Uterus (tissue), 4 donors: ENCODE measurements around the gene HLA-DMA. TPM values are rescaled to one million over a fixed set of nuclear protein-coding genes. Genes with fewer than 3 reads are reported as not detected.
A peak's percentile ranks its signal among the peaks of the same experiment; 100 is the strongest.

Experiments
- DNase-seq, 2 donors: peaks; one replicate each; pipeline ENCODE4 v3.0.0-alpha.2; 2019 to 2020
- H3K27ac ChIP-seq, 2 donors: fragments of 200-600 bp; sonication (generic); 1 replicate in 1 of 2; 2 replicates in 1 of 2; pipeline ENCODE4 v1.5.1; 2016 to 2018
- H3K27me3 ChIP-seq, 2 donors: fragments of 200-600 bp; sonication (generic); one replicate each; pipeline ENCODE4 v1.5.1; 2018 to 2019; ENCODE audit warnings: control low read depth in 1 of 2
- H3K36me3 ChIP-seq, 2 donors: fragments of 200-600 bp; sonication (generic); one replicate each; pipeline ENCODE4 v1.5.1; 2019; ENCODE audit warnings: control low read depth in 1 of 2
- H3K4me1 ChIP-seq, 2 donors: fragments of 200-600 bp; sonication (generic); one replicate each; pipeline ENCODE4 v1.5.1; 2018 to 2019; ENCODE audit warnings: control low read depth in 1 of 2
- H3K4me3 ChIP-seq, 2 donors: fragments of 200-600 bp; sonication (generic); 1 replicate in 1 of 2; 2 replicates in 1 of 2; pipeline ENCODE4 v1.5.1; 2018 to 2019; ENCODE audit warnings: mild to moderate bottlenecking in 1 of 2
- H3K9me3 ChIP-seq, 2 donors: fragments of 200-600 bp; sonication (generic); one replicate each; pipeline ENCODE4 v1.5.1; 2019; ENCODE audit warnings: control low read depth in 1 of 2
- CTCF ChIP-seq, 4 experiments: fragments of 200-600 bp in 2 of 4; fragments of 450-650 bp in 2 of 4; sonication (generic) in 2 of 4; IDR thresholded peaks; one replicate each; pipeline ENCODE4 v1.5.1; 2016 to 2019; ENCODE audit warnings: antibody characterized with exemption in 4 of 4, mild to moderate bottlenecking in 2 of 4, moderate library complexity in 1 of 4
- POLR2A ChIP-seq, 2 donors: fragments of 450-650 bp; IDR thresholded peaks; one replicate each; pipeline ENCODE4 v1.6.1; 2016; ENCODE audit warnings: antibody characterized with exemption in 2 of 2, mild to moderate bottlenecking in 1 of 2, moderate library complexity in 1 of 2
- intact Hi-C: fragments of 100-400 bp; cut with DNase I; formaldehyde crosslinking; loops from one replicate; pipeline ENCODE4 v1.15.1; 2023; ENCODE audit warnings: low total_unique reads
- total RNA-seq, 4 donors: library from RNA; depleted of rRNA in 3 of 4; stranded (reverse); fragments of >200 nt in 3 of 4; gene quantifications; one replicate each; pipeline versions ENCODE4 v1.1.0 to v1.2.4, GENCODE V29; 2014 to 2023
- donor health status: DM: yes; HTN: yes; CAD: no.

HLA-DMA gene
- total RNA-seq, 4 donors from 2014 or later = 6.6 to 134 (median 51.7) TPM

DNA sequence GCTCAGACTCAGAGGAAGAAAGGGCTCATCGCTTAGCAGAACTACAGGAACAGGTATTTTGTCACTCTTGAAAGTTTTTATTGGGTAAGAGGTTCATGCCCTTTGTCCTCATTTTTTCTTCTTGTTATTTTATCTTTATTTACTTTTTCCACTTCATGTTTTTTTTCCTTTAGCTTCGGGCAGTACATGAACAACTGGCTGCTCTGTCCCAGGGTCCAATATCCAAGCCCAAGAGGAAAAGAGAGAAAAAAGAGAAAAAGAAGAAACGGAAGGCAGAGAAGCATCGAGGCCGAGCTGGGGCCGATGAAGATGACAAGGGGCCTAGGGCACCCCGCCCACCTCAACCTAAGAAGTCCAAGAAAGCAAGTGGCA lies 25.0 kb upstream of the HLA-DMA start:
- Histone ChIP-seq H3K27ac (no peak overlapping the region), H3K27me3 (no peaks in the 10 kb centered on the region), H3K36me3 (no peaks in the 10 kb centered on the region), H3K4me3 (no peak overlapping the region), H3K9me3 (no peaks in the 10 kb centered on the region), H3K4me1 (peaks cover 0 to 3% of the 10 kb centered on the region in 2 donors)
- DNase-seq = no peak
- TF ChIP-seq CTCF (IDR thresholded peaks at IDR 0.05) (no peak), POLR2A (IDR thresholded peaks at IDR 0.05) (no peak)
- intact Hi-C loops = no loop called here

DNA sequence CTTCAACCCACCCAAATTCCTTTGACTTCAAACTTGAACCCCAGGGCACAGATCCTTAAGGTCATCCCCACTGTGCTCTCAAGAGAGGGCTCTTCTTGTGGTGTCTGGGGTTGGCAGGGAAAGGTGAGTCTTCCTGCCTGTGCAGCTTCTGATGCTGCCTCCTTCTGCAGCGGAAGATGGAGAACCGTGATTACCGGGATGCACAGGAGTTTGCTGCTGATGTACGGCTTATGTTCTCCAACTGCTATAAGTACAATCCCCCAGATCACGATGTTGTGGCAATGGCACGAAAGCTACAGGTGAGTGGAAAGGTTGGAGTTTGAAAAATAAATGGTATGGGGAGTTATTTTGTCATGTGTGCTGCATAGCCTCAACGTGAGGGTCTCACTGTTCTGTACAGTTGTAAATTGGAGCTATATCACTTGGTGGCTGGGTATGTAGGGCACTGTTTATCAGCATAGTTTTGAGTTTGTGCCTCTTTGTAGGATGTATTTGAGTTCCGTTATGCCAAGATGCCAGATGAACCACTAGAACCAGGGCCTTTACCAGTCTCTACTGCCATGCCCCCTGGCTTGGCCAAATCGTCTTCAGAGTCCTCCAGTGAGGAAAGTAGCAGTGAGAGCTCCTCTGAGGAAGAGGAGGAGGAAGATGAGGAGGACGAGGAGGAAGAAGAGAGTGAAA lies 24.5 kb upstream of the HLA-DMA start:
- TF ChIP-seq POLR2A (IDR thresholded peaks at IDR 0.05) (no peak), CTCF (IDR thresholded peaks at IDR 0.05) (no peak)
- H3K9me3 ChIP-seq = no peaks in the 10 kb centered on the region
- H3K4me1 ChIP-seq = peaks cover 0 to 3% of the 10 kb centered on the region in 2 donors
- H3K27me3 ChIP-seq = no peaks in the 10 kb centered on the region
- DNase-seq = no peak
- intact Hi-C loops = no loop called here
- H3K36me3 ChIP-seq = no peaks in the 10 kb centered on the region
- H3K27ac ChIP-seq = no peak overlapping the region
- no peak overlapping the region for H3K4me3 ChIP-seq

GRCh38 chr6:32976334-32977069 lies 23.6 kb upstream of the HLA-DMA start:
- H3K4me1 ChIP-seq = peaks cover 0 to 3% of the 10 kb centered on the region in 2 donors
- no peak for TF ChIP-seq CTCF (IDR thresholded peaks at IDR 0.05)
- intact Hi-C loops = no loop called here

DNA sequence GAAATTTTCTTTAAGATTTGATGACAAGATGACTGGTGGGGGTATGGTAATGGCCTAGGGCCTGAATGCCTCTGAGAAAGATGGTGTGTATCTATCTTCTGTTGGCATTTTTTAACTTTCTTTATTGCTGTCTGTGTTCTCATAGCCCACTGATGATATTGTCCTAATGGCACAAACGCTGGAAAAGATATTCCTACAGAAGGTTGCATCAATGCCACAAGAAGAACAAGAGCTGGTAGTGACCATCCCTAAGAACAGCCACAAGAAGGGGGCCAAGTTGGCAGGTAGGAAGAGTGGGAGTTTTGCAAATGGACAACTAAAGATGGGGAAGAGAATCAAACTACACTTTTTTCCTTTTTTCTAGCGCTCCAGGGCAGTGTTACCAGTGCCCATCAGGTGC lies 23.0 kb upstream of the HLA-DMA start:
- no peaks in the 10 kb centered on the region for H3K36me3 ChIP-seq

More at GRCh38 chr6:32976334-32977069, 23.6 kb upstream of the HLA-DMA start:
- Histone ChIP-seq H3K4me3 (no peak overlapping the region), H3K27ac (no peak overlapping the region), H3K36me3 (no peaks in the 10 kb centered on the region), H3K27me3 (no peaks in the 10 kb centered on the region), H3K9me3 (no peaks in the 10 kb centered on the region)
- no peak for DNase-seq

More for the DNA sequence above, 23.0 kb upstream of the HLA-DMA start:
- H3K27me3 ChIP-seq = no peaks in the 10 kb centered on the region
- no peak for TF ChIP-seq POLR2A (IDR thresholded peaks at IDR 0.05)
- TF ChIP-seq CTCF (IDR thresholded peaks at IDR 0.05) = no peak
- H3K4me3 ChIP-seq = no peak overlapping the region
- peak overlapping the region in 1 of 2 donors; percentile 100 for H3K27ac ChIP-seq
- H3K9me3 ChIP-seq = no peaks in the 10 kb centered on the region
- H3K4me1 ChIP-seq = peaks cover 0 to 3% of the 10 kb centered on the region in 2 donors
- no peak for DNase-seq
- intact Hi-C loops = no loop called here
